NCI-H526 treated with DMSO at 0.1 percent for 48 hours (cell line): ENCODE results near the gene OGDH.
A peak's percentile ranks its signal among the peaks of the same experiment; 100 is the strongest.
"Not testable (repeated sequence)": the region's sequence is repeated elsewhere in the genome, so short reads cannot be mapped to it uniquely, and the experiment has no call there.

Experiments used
- DNase-seq: peaks from one replicate; lab custom pipeline; 2025; lab: John Stamatoyannopoulos, UW

Gene OGDH

GRCh38 chr7:44580945-44581878 is 25.2 kb upstream of the OGDH start:
- DNase-seq = no peak

- peak; percentile 98 for DNase-seq
Observed at GRCh38 chr7:44581879-44582603, 24.4 kb upstream of the OGDH start, which contains the start of gene TMED4. TMED4 (minus strand) TSS chr7:44582231; CDS start chr7:44582206, 25 bp downstream.

GRCh38 chr7:44583146-44583865 is 23.1 kb upstream of the OGDH start:
- no peak for DNase-seq

GRCh38 chr7:44587843-44588711 is 18.4 kb upstream of the OGDH start:
- DNase-seq = peak; percentile 52

- no peak for DNase-seq
Observed at GRCh38 chr7:44590910-44591309, 15.5 kb upstream of the OGDH start.

- DNase-seq = no peak
Observed at GRCh38 chr7:44595934-44596635, 10.3 kb upstream of the OGDH start.

GRCh38 chr7:44597181-44597580 is 9.2 kb upstream of the OGDH start:
- not testable (repeated sequence) for DNase-seq

- no peak for DNase-seq
Observed at GRCh38 chr7:44599222-44599621, 7.2 kb upstream of the OGDH start.

- no peak for DNase-seq
Observed at GRCh38 chr7:44602576-44602910, 3.9 kb upstream of the OGDH start.

GRCh38 chr7:44603193-44603592 is 3.2 kb upstream of the OGDH start:
- no peak for DNase-seq

GRCh38 chr7:44604941-44605340 is 1.5 kb upstream of the OGDH start:
- DNase-seq = no peak

GRCh38 chr7:44607141-44608068 is 978 bp downstream of the OGDH start:
- no peak for DNase-seq

GRCh38 chr7:44608916-44609648 is 2.7 kb downstream of the OGDH start:
- no peak for DNase-seq

- DNase-seq = no peak
Observed at GRCh38 chr7:44609829-44610228, 3.4 kb downstream of the OGDH start.

GRCh38 chr7:44615149-44615611 is 8.8 kb downstream of the OGDH start:
- DNase-seq = no peak

GRCh38 chr7:44615793-44616192 is 9.4 kb downstream of the OGDH start:
- DNase-seq = no peak

- no peak for DNase-seq
Observed at GRCh38 chr7:44616545-44616944, 10.1 kb downstream of the OGDH start.

GRCh38 chr7:44617225-44617890 is 10.9 kb downstream of the OGDH start:
- DNase-seq = no peak
